B cell (primary cell): ENCODE results near the gene FAM25A.
"Not testable (repeated sequence)": the region's sequence is repeated elsewhere in the genome, so short reads cannot be mapped to it uniquely, and the experiment has no call there.

Experiments used
- EZH2 ChIP-seq: IDR thresholded peaks from 2 replicates; pipeline ENCODE4 v1.6.1; 2012; ENCODE audit warnings: borderline replicate concordance, low read depth, mild to moderate bottlenecking, moderate library complexity, low read length; ENCODE audit not compliant: insufficient read depth, poor library complexity, severe bottlenecking
- TF ChIP-seq, protein P1 (sequence below): fragments of 200-600 bp; IDR thresholded peaks from one replicate; pipeline ENCODE4 v1.8.0; 2022; ENCODE audit warnings: antibody characterized with exemption, mild to moderate bottlenecking

DNA sequence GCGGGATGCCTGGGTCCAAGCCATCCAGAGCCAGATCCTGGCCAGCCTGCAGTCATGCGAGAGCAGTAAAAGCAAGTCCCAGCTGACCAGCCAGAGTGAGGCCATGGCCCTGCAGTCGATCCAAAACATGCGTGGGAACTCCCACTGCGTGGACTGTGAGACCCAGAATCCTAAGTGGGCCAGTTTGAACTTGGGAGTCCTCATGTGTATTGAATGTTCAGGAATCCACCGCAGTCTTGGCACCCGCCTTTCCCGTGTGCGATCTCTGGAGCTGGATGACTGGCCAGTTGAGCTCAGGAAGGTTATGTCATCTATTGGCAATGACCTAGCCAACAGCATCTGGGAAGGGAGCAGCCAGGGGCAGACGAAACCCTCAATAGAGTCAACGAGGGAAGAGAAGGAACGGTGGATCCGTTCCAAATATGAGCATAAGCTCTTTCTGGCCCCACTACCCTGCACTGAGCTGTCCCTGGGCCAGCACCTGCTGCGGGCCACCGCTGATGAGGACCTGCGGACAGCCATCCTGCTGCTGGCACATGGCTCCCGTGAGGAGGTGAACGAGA lies 10.9 kb upstream of the FAM25A start:
- TF ChIP-seq, protein P1, sequence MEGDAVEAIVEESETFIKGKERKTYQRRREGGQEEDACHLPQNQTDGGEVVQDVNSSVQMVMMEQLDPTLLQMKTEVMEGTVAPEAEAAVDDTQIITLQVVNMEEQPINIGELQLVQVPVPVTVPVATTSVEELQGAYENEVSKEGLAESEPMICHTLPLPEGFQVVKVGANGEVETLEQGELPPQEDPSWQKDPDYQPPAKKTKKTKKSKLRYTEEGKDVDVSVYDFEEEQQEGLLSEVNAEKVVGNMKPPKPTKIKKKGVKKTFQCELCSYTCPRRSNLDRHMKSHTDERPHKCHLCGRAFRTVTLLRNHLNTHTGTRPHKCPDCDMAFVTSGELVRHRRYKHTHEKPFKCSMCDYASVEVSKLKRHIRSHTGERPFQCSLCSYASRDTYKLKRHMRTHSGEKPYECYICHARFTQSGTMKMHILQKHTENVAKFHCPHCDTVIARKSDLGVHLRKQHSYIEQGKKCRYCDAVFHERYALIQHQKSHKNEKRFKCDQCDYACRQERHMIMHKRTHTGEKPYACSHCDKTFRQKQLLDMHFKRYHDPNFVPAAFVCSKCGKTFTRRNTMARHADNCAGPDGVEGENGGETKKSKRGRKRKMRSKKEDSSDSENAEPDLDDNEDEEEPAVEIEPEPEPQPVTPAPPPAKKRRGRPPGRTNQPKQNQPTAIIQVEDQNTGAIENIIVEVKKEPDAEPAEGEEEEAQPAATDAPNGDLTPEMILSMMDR: not testable (repeated sequence)
- TF ChIP-seq EZH2: not testable (repeated sequence)
